ENCODE measurements around the gene TOR1A. TPM values are rescaled to one million over a fixed set of nuclear protein-coding genes. Genes with fewer than 3 reads are reported as not detected.

Gene TOR1A, protein sequence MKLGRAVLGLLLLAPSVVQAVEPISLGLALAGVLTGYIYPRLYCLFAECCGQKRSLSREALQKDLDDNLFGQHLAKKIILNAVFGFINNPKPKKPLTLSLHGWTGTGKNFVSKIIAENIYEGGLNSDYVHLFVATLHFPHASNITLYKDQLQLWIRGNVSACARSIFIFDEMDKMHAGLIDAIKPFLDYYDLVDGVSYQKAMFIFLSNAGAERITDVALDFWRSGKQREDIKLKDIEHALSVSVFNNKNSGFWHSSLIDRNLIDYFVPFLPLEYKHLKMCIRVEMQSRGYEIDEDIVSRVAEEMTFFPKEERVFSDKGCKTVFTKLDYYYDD
- total RNA-seq: 29.1 TPM

GRCh38 chr9:129823935-129824601 is at the start of gene TOR1A:
TOR1A (minus strand) TSS chr9:129824136; CDS start chr9:129824085, 51 bp downstream.

GRCh38 chr9:129835128-129835859 is 11.4 kb upstream of the TOR1A start, which contains the start of the genes C9orf78 and USP20:
C9orf78 (minus strand) TSS chr9:129835275; CDS start chr9:129835221, 54 bp downstream.
USP20 (plus strand) TSS chr9:129835458; CDS start chr9:129852556, 17,098 bp downstream.

GRCh38 chr9:129802833-129803675 is 20.9 kb downstream of the TOR1A start, which contains the start of gene TOR1B:
TOR1B (plus strand) TSS chr9:129803184; CDS start chr9:129803213, 29 bp downstream.

Small RNA genes within 50 kb of the gene (small RNA-seq; reads per million reads assigned to genes)
- gene MIR6855 (ENCODE audit: low replicate concordance): 0.09 reads per million

Other genes with a start within 250 kb of the TOR1A start
- gene C9orf50, start 203.0 kb downstream of the TOR1A start, total RNA-seq: not detected
- 14.1 TPM for gene NTMT1, start 198.0 kb downstream of the TOR1A start, total RNA-seq
- 15.0 TPM for gene ASB6, start 182.0 kb downstream of the TOR1A start, total RNA-seq
- not detected for gene PRRX2, start 158.5 kb downstream of the TOR1A start, total RNA-seq
- gene PTGES, start 71.1 kb downstream of the TOR1A start, total RNA-seq: 2.5 TPM
- gene TOR1B, start 21.0 kb downstream of the TOR1A start, total RNA-seq: 40.4 TPM
- 34.4 TPM for gene C9orf78, start 11.1 kb upstream of the TOR1A start, total RNA-seq
- gene USP20, start 11.3 kb upstream of the TOR1A start, total RNA-seq: 18.5 TPM
- 102 TPM for gene FNBP1, start 219.1 kb upstream of the TOR1A start, total RNA-seq
- gene GPR107, start 229.8 kb upstream of the TOR1A start, total RNA-seq: 39.1 TPM